ENCODE measurements around the gene ARHGAP44. TPM values are rescaled to one million over a fixed set of nuclear protein-coding genes. Genes with fewer than 3 reads are reported as not detected.

Gene ARHGAP44
- total and polyA plus RNA-seq, 7 experiments from 2014 or later, result 0.09 TPM; not detected in 5

DNA sequence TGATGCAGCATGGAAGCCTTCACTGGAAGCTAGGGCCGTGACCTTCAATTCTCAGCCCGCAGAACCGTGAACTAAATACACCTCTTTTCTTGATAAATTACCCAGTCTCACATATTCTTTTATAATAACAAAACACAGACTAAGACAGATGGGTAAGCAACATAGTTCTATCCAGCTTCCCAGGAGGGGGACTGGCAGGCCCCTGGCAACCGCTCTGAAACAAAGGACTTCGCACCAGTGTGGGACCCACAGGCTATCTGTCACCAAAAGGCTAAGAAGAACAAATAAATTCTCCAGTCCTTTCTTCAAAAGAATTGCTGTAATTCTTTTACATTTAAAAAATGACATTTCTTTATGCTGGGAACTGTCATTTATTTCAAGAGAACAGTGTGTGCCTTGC is 209.6 kb downstream of the ARHGAP44 start:
- no peaks in the 10 kb centered on the region for H3K9me3 Mint-ChIP-seq
- H3K4me3 Mint-ChIP-seq, result no peak overlapping the region
- no peaks in the 10 kb centered on the region for H3K27me3 Mint-ChIP-seq
- POLR2A ChIA-PET, result interaction anchor here (0.5 kb wide), 1 partner anchor 362 kb away, joined by 3 read pairs; no protein-coding TSS in a partner anchor
- no peaks in the 10 kb centered on the region for H3K9me3 ChIP-seq (ENCODE audit: control insufficient read depth in 2 of 3, low read length in 3 of 3)
- H3K27me3 ChIP-seq (ENCODE audit: control insufficient read depth in 2 of 2, insufficient read depth in 2 of 2, low read length in 2 of 2), result no peaks in the 10 kb centered on the region
- no peak overlapping the region for H3K27ac Mint-ChIP-seq
- no peak overlapping the region for H3K27ac ChIP-seq (ENCODE audit: low read depth, low read length)
- no peak overlapping the region for H3K4me3 ChIP-seq (ENCODE audit: low read length)
- peaks cover 0 to 4% (median 3%) of the 10 kb centered on the region in 7 donors for H3K4me1 Mint-ChIP-seq
- intact Hi-C loops (cut with micrococcal nuclease), result no loop called here
- CTCF ChIA-PET, result interaction anchor here (1.0 kb wide), 1 partner anchor 31 kb away, joined by 3 read pairs; no protein-coding TSS in a partner anchor
- peaks cover 24 to 97% (median 43%) of the 10 kb centered on the region in 3 experiments for H3K36me3 ChIP-seq (ENCODE audit: control insufficient read depth in 2 of 3, insufficient read depth in 3 of 3, low read length in 3 of 3)
- ATAC-seq (no peak), DNase-seq (no peak)
- H3K4me1 ChIP-seq (ENCODE audit: control insufficient read depth in 2 of 2, insufficient read depth in 2 of 2, low read length in 2 of 2), result no peaks in the 10 kb centered on the region
- peaks cover 11 to 57% (median 18%) of the 10 kb centered on the region in 5 donors for H3K36me3 Mint-ChIP-seq

DNA sequence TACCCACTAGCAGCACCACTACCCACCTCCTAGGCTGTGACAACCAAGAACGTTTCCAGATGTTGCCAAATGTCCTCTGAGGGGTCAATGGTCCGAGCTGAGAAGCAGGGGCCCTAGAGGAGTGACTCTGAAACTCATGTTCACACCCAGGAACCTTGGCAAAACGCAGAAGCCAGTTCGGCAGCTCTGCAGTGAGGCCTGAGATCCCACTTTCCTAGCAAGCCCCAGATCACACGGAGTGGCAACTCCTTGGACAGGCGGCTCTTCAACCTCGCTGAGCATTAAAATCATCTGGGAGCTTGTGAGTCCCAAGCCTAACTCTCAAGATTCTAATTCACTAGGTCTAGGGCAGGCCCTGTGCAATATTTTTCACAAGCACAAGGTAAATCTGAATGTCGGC is 211.3 kb downstream of the ARHGAP44 start:
- intact Hi-C loops (cut with micrococcal nuclease), result loop anchor here in 1 of 2 donors (5.0 kb wide), 1 partner anchor 818 kb away; no protein-coding TSS in a partner anchor
- no peaks in the 10 kb centered on the region for H3K27me3 ChIP-seq (ENCODE audit: control insufficient read depth in 2 of 2, insufficient read depth in 2 of 2, low read length in 2 of 2)
- Mint-ChIP-seq H3K4me1 (peaks cover 0 to 11% (median 5%) of the 10 kb centered on the region in 7 donors), H3K27ac (no peak overlapping the region), H3K27me3 (no peaks in the 10 kb centered on the region), H3K4me3 (no peak overlapping the region), H3K9me3 (peaks cover 0 to 2% (median 0%) of the 10 kb centered on the region in 11 donors), H3K36me3 (peaks cover 10 to 60% (median 14%) of the 10 kb centered on the region in 5 donors)
- no peak overlapping the region for H3K27ac ChIP-seq (ENCODE audit: low read depth, low read length)
- ChIA-PET CTCF (no interaction called here), POLR2A (no interaction called here)
- DNase-seq, result no peak
- no peak overlapping the region for H3K4me3 ChIP-seq (ENCODE audit: low read length)
- H3K4me1 ChIP-seq (ENCODE audit: control insufficient read depth in 2 of 2, insufficient read depth in 2 of 2, low read length in 2 of 2), result no peaks in the 10 kb centered on the region
- ATAC-seq, result no peak
- H3K9me3 ChIP-seq (ENCODE audit: control insufficient read depth in 2 of 3, low read length in 3 of 3), result no peaks in the 10 kb centered on the region
- H3K36me3 ChIP-seq (ENCODE audit: control insufficient read depth in 2 of 3, insufficient read depth in 3 of 3, low read length in 3 of 3), result peaks cover 18 to 97% (median 47%) of the 10 kb centered on the region in 3 experiments

DNA sequence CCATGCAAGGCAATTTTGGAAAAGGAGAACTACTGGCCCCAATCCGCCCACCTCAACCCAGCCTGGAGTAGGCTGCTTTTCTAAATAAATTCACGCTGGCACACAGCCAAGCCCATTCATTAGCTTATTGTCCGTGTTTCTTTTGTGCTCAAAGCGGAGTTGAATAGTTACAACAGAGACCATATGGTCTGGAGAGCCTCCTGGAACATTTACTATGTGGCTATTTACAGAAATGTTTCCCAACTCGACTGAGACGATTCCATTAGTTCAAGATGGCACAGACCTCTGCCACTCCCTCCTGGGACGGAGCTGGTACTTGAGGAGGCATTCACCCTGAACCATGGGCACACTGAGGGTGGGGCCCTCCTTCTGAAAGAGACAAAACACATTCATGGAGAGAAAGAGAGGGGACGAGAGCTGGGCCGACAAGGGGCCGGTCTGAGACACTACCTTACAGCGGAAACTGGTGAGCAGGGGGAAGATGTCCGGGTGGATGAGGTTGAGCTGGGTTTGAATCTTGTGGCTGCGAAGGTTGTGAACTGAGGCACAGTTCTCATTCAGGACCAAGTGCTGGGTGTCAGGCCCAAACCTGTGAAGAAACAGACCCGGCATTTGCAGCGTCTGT is 212.8 kb downstream of the ARHGAP44 start:
- peaks cover 8 to 89% (median 38%) of the 10 kb centered on the region in 3 experiments for H3K36me3 ChIP-seq (ENCODE audit: control insufficient read depth in 2 of 3, insufficient read depth in 3 of 3, low read length in 3 of 3)
- no peak for ATAC-seq
- POLR2A ChIA-PET, result interaction anchor here (0.9 kb wide), 1 partner anchor 16 kb away, joined by 3 read pairs; no protein-coding TSS in a partner anchor

DNA sequence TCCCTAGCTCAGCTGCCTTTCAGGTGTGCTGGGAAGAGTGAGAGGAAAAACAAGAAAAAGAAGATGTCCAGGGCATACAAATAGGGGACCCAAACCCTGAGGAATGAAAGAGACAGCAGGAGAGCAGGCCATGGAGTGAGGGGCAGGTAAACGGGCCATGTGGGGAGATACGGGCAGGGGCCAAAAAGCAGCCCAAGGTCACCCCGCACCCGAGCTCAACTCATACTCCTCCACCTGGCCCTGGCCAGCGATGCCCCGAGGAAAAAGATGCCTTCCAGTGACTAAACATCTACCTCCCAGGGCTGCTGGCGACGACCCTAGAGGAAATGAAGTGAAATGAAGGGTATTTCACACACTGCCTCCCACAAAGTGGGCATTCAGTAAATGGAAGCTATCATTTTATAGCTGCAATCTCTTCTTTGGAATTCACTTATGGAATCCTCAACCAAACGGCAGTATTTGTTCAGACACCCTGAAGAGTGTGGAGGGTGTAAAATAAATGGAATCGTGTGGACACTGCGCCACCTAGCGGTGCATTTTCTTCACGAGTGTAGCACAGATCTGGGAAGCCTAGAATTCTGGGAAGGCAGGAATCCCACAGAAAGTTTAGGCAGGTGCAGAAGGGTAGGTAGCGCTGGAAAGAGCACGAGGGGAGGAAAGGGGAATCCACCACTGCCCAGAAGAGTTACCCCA is 213.6 kb downstream of the ARHGAP44 start:
- no peaks in the 10 kb centered on the region for H3K27me3 ChIP-seq (ENCODE audit: control insufficient read depth in 2 of 2, insufficient read depth in 2 of 2, low read length in 2 of 2)
- ChIA-PET POLR2A (no interaction called here), CTCF (interaction anchor here (0.7 to 3.9 kb wide), 4 partner anchors 12 to 197 kb away, joined by 3 to 20 read pairs (median 3); no protein-coding TSS in a partner anchor)
- Mint-ChIP-seq H3K4me1 (peaks cover 0 to 11% (median 5%) of the 10 kb centered on the region in 7 donors), H3K27me3 (no peaks in the 10 kb centered on the region), H3K9me3 (peaks cover 0 to 2% (median 0%) of the 10 kb centered on the region in 11 donors), H3K36me3 (peaks cover 0 to 42% (median 8%) of the 10 kb centered on the region in 5 donors), H3K27ac (no peak overlapping the region), H3K4me3 (no peak overlapping the region)
- H3K27ac ChIP-seq (ENCODE audit: low read depth, low read length), result no peak overlapping the region
- no peaks in the 10 kb centered on the region for H3K9me3 ChIP-seq (ENCODE audit: control insufficient read depth in 2 of 3, low read length in 3 of 3)
- H3K36me3 ChIP-seq (ENCODE audit: control insufficient read depth in 2 of 3, insufficient read depth in 3 of 3, low read length in 3 of 3), result peaks cover 4 to 88% (median 33%) of the 10 kb centered on the region in 3 experiments
- no peak overlapping the region for H3K4me3 ChIP-seq (ENCODE audit: low read length)
- ATAC-seq, result peak; percentile 64
- intact Hi-C loops (cut with micrococcal nuclease), result loop anchor here in 1 of 2 donors (5.0 kb wide), 1 partner anchor 821 kb away; no protein-coding TSS in a partner anchor
- DNase-seq, result peak in 6 of 9 donors; percentile 9 to 32 (median 22)
- no peaks in the 10 kb centered on the region for H3K4me1 ChIP-seq (ENCODE audit: control insufficient read depth in 2 of 2, insufficient read depth in 2 of 2, low read length in 2 of 2)

More for the DNA sequence above, 212.8 kb downstream of the ARHGAP44 start:
- Histone ChIP-seq H3K4me1 (ENCODE audit: control insufficient read depth in 2 of 2, insufficient read depth in 2 of 2, low read length in 2 of 2) (no peaks in the 10 kb centered on the region), H3K27ac (ENCODE audit: low read depth, low read length) (no peak overlapping the region), H3K27me3 (ENCODE audit: control insufficient read depth in 2 of 2, insufficient read depth in 2 of 2, low read length in 2 of 2) (no peaks in the 10 kb centered on the region), H3K4me3 (ENCODE audit: low read length) (no peak overlapping the region), H3K9me3 (ENCODE audit: control insufficient read depth in 2 of 3, low read length in 3 of 3) (no peaks in the 10 kb centered on the region)
- no peak for DNase-seq
- Mint-ChIP-seq H3K4me3 (no peak overlapping the region), H3K27me3 (no peaks in the 10 kb centered on the region), H3K9me3 (peaks cover 0 to 2% (median 0%) of the 10 kb centered on the region in 11 donors), H3K4me1 (peaks cover 0 to 11% (median 5%) of the 10 kb centered on the region in 7 donors), H3K27ac (no peak overlapping the region), H3K36me3 (peaks cover 5 to 50% (median 14%) of the 10 kb centered on the region in 5 donors)
- intact Hi-C loops (cut with micrococcal nuclease), result loop anchor here in 1 of 2 donors (5.0 kb wide), 1 partner anchor 820 kb away; no protein-coding TSS in a partner anchor
- CTCF ChIA-PET, result interaction anchor here (0.6 to 3.9 kb wide), 6 partner anchors 13 to 533 kb away, joined by 3 to 20 read pairs (median 3); no protein-coding TSS in a partner anchor

DNA sequence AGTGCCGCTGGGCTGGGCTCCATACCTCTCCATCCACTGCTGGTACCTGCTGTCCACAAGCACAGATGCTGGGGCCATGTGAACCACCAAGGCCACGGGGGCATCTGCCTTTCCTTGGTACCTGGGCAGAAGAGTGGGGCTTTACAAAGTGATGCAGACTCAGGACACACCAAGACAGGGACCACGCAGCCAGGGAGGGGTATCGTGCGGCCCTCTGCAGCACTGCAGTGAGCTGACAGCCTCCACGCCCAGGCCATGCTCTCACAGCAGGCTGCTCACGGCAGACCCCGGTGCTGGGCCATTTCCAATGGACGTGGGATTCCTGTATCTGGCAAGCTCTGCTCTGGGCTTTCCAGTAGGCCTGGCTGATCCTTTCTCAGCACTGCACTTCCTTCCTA is 214.2 kb downstream of the ARHGAP44 start:
- ChIA-PET CTCF (interaction anchor here (1.5 to 3.9 kb wide), 3 partner anchors 12 to 27 kb away, joined by 3 to 20 read pairs (median 7); partner anchors contain the start of gene ELAC2), POLR2A (no interaction called here)
- no peaks in the 10 kb centered on the region for H3K9me3 ChIP-seq (ENCODE audit: control insufficient read depth in 2 of 3, low read length in 3 of 3)

DNA sequence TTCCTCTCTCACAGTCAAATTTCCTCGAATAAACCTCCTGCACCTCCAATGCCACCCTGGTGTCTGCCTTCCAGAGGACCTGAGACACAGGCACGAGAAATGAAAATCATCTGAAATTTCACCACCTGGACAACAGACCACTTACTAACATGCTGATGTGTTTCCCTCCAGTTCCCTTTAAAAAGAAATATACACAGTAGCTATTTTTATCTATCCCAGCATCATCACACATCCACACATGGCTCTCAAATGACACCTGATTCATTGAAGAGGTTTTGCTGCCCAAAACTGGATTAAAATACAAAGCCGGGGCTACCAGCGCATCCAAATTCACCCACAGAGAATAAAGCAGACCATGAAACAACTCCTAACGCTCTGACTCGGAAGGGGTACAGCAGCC is 214.6 kb downstream of the ARHGAP44 start:
- Mint-ChIP-seq H3K4me1 (peaks cover 0 to 11% (median 5%) of the 10 kb centered on the region in 7 donors), H3K27me3 (no peaks in the 10 kb centered on the region), H3K9me3 (peaks cover 0 to 2% (median 0%) of the 10 kb centered on the region in 11 donors), H3K27ac (peak overlapping the region in 4 of 9 donors; percentile 11 to 85 (median 58)), H3K36me3 (peaks cover 4 to 33% (median 9%) of the 10 kb centered on the region in 5 donors), H3K4me3 (no peak overlapping the region)
- ChIA-PET POLR2A (interaction anchor here (1.2 kb wide), 1 partner anchor 14 kb away, joined by 4 read pairs; the partner anchor contains the start of gene ELAC2), CTCF (interaction anchor here (1.5 to 3.9 kb wide), 3 partner anchors 11 to 27 kb away, joined by 3 to 20 read pairs (median 7); partner anchors contain the start of gene ELAC2)
- Histone ChIP-seq H3K36me3 (ENCODE audit: control insufficient read depth in 2 of 3, insufficient read depth in 3 of 3, low read length in 3 of 3) (peaks cover 4 to 87% (median 27%) of the 10 kb centered on the region in 3 experiments), H3K27me3 (ENCODE audit: control insufficient read depth in 2 of 2, insufficient read depth in 2 of 2, low read length in 2 of 2) (no peaks in the 10 kb centered on the region), H3K4me3 (ENCODE audit: low read length) (no peak overlapping the region), H3K27ac (ENCODE audit: low read depth, low read length) (no peak overlapping the region), H3K4me1 (ENCODE audit: control insufficient read depth in 2 of 2, insufficient read depth in 2 of 2, low read length in 2 of 2) (no peaks in the 10 kb centered on the region), H3K9me3 (ENCODE audit: control insufficient read depth in 2 of 3, low read length in 3 of 3) (no peaks in the 10 kb centered on the region)
- ATAC-seq, result no peak
- intact Hi-C loops (cut with micrococcal nuclease), result loop anchor here in 1 of 2 donors (5.0 kb wide), 1 partner anchor 822 kb away; no protein-coding TSS in a partner anchor
- DNase-seq, result no peak

More for the DNA sequence above, 214.2 kb downstream of the ARHGAP44 start:
- intact Hi-C loops (cut with micrococcal nuclease), result loop anchor here in 1 of 2 donors (5.0 kb wide), 1 partner anchor 821 kb away; no protein-coding TSS in a partner anchor
- peaks cover 4 to 88% (median 31%) of the 10 kb centered on the region in 3 experiments for H3K36me3 ChIP-seq (ENCODE audit: control insufficient read depth in 2 of 3, insufficient read depth in 3 of 3, low read length in 3 of 3)
- no peak overlapping the region for H3K4me3 ChIP-seq (ENCODE audit: low read length)
- H3K27ac ChIP-seq (ENCODE audit: low read depth, low read length), result no peak overlapping the region
- peaks cover 0 to 2% (median 0%) of the 10 kb centered on the region in 11 donors for H3K9me3 Mint-ChIP-seq
- ATAC-seq (peak; percentile 41), DNase-seq (no peak)
- H3K27me3 Mint-ChIP-seq, result no peaks in the 10 kb centered on the region
- peak overlapping the region in 3 of 9 donors; percentile 11 to 85 (median 61) for H3K27ac Mint-ChIP-seq
- no peaks in the 10 kb centered on the region for H3K4me1 ChIP-seq (ENCODE audit: control insufficient read depth in 2 of 2, insufficient read depth in 2 of 2, low read length in 2 of 2)
- no peaks in the 10 kb centered on the region for H3K27me3 ChIP-seq (ENCODE audit: control insufficient read depth in 2 of 2, insufficient read depth in 2 of 2, low read length in 2 of 2)
- peaks cover under 1 to 38% (median 7%) of the 10 kb centered on the region in 5 donors for H3K36me3 Mint-ChIP-seq
- H3K4me3 Mint-ChIP-seq, result no peak overlapping the region
- peaks cover 0 to 11% (median 5%) of the 10 kb centered on the region in 7 donors for H3K4me1 Mint-ChIP-seq
